Suppressor macrophage treated with lipopolysaccharide for 4 hours (primary cell): ENCODE measurements around the gene PIEZO2.
"Not testable (repeated sequence)": the region's sequence is repeated elsewhere in the genome, so short reads cannot be mapped to it uniquely, and the experiment has no call there.

Experiments
- DNase-seq: peaks from one replicate; pipeline ENCODE4 v3.0.0-alpha.2; 2020

Gene PIEZO2

DNA sequence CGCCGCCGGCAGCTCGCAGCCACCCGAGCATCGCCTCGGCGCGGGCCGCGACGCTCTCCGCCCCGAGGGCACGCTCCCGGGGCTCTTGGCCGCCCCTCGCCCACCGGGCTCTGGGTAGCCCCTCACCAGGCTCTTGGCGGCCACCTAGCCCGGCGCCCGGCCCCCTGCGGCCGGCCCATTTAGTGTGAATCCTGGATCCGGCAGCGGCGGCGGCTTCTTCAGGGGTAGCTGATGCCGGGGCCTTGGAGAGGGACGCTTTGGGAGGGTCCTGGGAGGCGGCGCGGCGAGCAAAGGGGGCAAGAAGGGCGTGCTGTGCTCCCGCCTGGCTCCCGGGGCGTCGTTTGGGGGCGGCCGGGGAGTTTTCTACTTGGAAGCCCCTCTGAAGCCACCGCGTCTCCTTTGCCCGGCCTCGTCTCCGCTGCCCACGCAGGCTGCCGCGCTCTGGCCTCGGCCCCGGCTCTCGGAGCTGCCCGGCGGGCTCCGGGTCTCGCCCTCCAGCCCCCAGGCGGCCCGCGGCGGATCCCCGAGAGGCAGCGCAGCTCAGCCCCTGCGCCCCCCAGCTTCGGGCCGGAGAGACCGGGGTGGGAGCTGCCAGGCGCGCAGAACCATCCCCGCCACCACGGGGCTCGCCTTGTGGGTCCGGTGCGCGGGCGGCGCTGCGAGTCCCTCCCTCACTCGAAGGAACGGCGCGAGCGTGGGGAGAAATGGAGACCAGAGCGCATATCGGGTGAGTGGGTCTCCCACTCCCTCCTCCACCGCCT lies 509 bp downstream of the PIEZO2 start:
- DNase-seq: no peak

DNA sequence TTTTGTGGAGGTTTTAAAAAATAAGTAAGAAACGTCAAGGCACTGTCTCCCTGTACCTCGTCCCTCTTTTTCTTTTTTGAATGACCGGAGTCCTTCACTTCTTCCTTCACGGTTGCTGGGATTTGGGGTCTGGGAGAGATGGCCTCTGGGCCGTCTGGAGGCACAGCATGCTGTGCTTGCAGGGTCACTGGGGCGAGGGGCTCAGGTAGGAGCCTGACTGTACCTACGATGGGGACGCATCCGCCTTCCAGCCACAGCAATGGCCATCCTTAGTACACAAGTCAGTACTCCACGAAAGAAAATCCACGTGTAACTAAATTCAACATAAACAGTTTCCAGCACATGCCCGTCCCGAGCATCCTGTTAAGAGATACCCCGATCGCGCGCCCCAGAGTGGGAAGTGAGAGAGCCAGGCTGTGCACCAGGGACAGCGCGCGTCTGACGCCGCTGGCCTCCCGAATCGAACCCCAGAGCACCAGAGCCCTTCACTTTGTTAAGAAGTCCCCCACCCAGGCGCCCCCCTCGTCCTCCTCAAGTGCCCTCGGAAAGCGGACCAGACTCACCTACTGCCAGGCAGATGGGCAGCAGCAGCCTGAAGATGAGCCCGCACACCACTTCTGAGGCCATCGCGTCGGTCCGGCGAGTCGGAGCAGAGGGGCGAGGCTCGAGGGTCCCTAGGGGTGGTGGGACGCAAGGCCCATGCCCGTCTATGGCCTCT lies 1.2 kb downstream of the PIEZO2 start:
- DNase-seq: no peak

DNA sequence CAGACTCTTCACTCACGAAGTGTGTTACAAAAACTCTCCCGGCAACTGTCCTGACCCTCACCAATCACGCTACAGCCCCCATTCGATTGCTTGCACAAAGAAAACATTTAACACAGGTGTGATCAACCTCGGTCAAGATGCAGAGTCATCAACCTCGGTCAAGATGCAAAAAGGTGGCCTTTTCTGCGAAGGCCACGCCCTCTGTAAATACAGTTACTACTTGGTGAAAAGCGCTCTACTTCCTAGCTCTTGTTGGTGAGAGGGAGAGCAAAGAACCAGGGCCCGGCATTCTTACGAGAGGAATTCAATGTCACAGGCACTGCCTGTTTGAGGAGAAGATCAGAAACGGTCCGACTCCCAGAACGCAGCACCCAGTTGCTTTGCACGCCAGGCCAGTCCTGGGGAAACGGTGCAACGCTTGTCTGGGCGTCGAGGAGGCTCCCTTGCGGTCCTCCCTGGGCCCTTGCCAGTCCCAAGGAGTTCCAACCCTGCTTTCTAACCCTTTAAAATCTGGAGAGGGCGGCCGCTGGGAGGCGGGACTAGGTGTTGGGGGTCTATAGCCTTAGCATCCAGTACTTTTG lies 1.9 kb downstream of the PIEZO2 start:
- no peak for DNase-seq

DNA sequence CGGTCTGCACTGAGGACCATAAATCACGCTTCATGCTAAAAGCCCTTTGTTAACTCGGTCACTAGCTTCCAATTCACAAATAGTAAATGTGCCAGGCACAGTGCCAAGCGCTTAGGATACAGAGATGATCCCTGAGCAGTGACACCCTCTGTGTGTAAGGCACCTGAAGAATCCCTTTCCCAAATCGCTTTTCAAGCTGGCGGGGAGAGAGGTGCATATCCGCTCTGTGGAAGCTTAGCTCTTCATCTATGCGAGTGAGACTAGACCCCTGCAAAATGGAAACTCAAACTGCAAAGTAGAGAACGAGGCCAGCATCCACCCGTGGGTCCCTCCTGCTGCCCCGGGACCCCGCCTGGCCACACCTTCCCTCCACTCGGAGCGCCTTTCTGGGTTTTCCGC lies 2.4 kb downstream of the PIEZO2 start:
- no peak for DNase-seq

DNA sequence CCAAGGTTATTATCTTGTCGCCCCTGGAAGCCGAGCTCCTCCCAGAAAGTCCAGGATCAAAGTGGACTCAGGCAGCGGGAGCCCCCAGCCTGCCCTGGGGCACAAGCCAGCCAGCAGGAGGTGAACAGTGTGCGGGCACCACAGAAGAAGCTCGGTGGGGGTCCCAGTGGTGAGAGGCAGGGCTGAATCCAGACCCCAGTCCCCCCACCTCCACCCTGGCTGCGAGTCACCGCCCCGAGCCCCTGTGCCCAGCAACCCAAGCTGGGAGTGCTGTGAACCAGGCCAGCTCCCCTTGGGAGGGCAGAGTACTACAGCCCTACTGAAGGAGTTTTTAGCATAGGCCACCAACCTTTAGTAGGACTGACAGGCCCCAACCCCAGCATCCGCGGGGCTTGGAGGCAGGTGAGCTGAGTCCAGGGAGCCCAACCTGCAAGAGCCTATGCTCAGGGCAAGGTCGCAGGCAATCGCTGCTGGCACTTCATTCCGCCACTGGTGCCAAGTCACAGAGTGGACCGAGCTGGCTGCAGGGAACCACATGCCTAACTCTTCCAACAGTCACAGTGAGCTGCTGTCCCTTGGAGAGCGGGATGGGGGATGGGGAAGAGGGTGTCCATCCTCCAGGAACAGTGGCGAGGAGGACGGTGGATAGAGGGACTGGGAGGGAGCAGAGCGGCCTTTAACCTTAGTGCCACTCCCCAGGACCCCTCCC lies 3.0 kb downstream of the PIEZO2 start:
- no peak for DNase-seq

DNA sequence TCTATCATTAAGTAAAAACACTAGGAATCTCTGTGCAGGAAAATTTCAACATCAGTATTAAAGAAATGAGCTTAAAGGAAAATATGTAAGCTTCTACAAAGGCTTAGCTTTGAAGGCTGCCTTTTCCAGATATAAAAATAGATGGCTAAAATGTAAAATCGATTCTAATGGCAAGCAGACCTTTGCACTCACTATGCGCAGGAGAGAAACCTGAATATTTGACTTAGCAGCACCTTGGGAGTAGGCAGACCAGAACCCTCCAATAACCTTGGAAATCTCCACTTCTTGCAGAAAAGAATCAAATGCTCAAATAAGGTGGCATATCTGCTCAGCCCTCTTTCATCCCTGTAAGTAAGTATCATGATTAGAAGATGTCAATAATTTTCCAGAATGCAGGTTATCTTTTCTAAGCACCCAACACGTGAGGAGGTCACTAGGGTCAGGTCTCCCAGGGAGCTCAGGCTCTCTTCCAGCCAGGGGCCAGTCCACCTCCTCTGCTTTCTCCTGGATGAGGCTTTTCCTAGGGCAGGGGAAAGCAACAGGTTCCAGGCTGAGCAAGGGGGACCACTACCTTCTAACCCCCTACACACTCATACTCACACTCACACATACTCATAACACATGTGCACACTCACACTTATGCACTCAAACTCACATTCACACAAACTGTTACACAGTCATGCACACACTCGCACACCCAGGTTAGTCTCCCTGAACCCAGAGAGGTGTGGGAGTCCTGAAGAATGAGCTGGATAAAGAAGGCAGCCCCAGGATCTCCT lies 3.8 kb downstream of the PIEZO2 start:
- DNase-seq: no peak

DNA sequence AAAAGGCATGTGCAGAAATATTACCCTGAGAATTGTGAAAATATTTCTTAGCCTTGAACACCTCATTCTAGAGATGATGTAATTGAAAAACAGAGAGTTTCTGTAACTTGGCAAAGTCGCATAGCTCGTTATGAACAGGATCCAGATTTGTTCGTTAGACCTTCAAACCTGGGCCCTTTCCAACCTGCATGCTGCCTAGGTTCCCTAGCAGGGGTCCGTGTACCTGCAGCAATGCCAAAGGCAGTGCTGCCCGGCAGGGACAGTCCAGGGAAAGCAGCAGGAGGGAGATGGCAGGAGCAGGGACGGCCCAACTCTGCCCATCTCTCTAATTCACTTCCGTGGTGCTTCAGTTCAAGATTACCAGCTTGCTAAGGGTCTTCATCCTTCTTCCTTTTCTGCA lies 12.0 kb downstream of the PIEZO2 start:
- DNase-seq: no peak

DNA sequence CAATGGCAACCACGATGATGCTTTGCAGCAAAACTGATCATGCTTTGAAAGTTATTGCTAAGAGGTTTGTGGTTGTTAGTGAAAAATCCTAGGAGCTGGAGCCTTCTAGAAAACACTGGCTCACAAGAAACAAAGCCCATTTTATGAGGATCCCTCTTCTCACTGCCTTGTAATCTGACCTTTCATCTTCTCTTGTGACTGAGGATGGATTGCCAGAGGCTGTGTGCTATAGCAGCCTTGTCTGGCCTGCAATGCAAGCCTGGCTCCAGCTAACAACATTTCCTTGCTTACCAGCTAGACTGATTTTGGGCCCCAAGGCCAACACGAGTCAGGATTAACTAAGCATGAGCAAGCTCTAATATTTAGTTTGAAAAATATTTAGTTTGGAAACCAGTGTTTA lies 13.1 kb downstream of the PIEZO2 start:
- no peak for DNase-seq

DNA sequence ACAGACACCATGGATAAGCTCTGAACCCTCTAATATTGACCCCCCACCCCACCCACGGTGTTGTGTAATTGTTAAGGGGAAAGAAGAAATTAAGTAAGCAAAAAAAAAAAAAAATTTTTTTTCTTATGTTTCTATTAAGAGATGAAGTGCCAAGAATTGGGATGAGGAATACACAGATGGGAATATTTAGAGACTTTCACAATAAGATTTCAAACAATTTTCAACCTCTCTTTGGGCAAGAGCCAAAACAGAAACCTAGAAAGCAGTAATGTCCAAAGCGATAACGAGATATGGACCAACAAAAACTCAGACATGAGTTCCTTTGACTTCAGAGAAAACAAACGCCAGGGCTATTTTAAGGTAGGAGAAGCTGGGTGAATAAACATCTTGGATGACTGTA lies 14.4 kb downstream of the PIEZO2 start:
- no peak for DNase-seq

DNA sequence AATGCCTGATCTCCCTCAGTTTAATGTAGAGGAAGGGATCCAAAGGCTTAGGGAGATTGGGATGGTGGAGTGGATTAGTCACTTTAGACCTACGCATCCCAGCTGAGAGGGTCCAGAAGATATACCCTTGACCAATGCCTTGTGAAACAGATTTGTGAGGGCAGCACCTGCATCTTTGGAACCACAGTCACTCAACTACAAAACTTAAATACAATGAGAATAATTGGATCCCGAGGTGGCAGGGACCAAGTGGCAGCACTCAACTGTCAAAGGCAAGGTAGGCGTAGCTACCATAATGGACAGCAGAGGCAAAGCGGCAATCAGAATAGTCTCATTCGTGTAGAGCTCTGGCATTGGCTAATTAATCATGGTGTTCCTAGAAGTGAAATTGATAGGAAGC lies 20.3 kb downstream of the PIEZO2 start:
- DNase-seq: not testable (repeated sequence)

DNA sequence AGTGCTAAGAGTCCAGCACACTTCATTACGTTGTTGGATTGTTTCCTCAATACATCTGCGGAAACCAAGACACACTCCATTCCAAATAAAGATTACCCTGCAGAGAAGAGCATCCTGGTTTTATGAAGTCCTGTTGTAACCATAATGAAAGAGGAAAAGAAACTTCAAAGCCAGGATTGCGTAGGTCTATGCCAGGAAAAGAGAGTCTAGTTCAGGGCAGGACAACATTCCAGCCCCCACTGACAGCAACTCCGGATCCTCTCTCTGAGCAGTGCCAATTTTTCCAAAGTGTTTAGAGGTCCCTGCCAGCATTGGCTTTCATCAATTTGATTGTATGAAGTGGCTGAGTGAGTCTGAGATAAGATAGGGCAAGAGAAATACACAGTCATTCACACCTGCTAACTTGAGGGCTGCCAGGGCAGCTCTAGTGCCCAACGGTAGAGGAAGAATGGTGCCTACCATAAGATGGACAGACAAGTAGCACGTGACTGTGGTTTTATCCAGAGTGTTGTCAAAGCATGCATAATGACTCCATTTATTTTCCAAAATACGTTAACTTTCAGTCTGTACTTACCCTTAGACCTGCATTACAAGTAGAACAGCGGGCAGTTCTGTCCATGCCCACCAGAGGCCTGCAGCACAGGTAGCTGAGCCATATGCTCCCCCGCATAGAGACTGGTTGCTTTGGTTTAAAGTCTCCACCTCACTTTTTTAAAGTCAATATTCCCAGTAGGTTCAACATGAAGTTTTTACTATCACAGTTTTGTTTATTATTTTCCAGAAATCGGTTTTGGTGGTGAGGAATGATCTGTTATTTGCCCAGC lies 23.7 kb downstream of the PIEZO2 start:
- no peak for DNase-seq

DNA sequence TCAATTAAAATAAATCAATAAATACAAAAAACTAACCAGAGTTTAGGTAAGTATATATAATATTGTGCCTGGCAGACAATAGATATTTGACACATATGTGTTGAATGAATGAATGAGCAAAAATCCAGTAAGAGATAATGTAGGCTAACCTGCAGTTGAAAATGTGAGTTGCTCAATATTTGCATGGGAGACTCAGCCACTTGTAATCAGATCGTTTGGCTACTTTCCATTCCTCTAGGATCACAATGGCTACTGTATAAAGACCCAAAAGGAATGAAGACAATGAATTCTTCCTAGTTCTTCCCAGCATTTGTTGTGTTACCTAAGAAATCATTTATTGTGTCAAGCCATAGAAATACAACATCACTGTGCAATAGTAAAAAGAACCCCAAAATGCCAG lies 25.3 kb downstream of the PIEZO2 start:
- DNase-seq: no peak

DNA sequence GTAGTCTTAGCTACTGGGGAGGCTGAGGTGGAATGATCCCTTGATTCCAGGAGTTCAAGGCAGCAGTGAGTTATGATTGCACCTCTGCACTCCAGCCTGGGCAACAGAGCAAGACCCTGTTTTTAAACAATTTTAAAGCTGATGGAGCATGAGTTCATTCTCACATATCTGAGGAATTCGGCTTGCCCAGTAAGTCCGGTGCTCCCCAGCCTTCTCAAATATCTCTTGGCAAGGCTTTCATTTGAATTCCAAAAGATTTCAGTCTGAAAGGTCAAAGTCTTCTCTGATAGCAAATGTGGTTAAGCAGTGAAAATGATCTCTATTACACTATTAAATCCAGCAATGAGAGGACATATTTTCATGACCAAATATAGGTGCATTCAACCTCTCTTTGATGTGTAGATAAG lies 27.9 kb downstream of the PIEZO2 start:
- DNase-seq: no peak

DNA sequence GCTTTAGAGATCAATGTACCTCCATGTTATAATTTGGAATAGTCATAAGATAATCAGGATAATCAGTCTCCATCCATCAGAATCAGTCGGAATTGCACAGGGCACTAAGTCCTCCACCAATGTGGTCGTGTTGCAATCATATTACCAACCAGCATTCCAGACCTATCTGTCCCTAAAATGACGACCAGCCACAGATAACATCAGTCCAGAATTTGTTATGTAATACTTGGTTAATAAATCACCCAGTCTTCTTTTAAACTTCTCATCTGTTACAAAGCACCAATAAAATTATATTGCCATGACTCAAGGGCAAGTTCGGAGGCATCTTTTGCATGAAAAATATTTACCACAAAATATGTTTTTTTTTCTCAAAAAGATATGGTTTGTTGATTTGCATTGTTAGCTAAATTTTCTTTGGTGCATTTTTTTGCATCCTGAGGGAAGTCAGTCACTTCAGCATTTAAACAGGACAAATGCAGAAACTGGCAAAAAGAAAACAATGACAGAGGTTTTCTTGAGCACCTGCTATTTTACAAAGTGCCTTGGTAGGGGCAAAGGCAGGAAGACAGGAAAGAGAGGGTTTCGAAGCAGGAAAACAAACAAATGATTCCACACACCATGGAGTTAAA lies 29.3 kb downstream of the PIEZO2 start:
- no peak for DNase-seq

DNA sequence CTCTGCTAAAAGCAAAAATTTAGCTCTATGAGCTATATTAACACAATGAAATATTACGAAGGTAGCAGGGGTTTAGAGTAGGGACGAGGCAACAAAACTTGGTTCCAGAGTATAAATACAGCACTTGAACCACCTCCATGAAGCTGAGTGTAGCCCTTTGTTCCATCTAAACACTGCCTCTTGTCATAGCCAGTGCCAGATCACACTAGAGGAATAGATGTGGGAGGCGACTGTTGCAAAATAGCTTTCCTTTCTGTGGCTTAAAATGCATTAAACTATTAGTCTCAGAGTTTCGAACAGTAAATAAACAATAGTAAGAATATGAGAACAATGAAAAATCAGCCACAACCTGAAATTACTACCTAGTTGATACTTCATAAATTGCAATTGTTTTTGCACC lies 29.8 kb downstream of the PIEZO2 start:
- no peak for DNase-seq

DNA sequence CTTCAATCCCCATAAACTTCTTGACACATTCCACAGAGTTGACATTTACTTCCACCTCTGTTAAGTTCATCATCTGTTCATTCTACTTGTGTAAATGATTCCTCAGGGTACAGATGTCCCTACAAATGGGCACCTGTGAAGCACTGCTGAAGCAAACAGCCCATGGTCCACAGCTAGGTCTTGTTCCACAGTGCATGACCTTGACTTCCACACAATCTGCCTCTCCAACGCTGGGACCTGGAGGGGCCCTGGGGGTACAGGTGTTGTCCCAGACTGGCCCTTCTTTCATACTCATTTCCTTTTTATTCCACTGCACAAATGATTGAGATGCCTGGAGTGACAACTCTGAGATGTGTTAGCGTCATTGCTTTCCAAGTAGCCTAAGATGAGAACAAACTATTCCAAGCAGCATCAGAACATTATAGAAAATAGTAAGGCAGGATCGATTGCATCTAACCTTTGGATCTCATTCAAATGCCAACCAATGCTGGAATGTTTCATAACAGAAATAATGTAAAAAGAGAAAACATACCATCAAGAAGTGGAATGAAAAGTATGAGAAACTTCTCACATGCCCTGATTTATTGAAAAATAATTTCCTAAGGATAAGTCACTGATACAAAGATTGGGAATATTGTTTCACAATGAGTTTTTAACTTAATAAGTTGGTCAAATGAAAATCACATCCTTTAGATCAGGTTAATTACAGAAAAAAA lies 31.2 kb downstream of the PIEZO2 start:
- DNase-seq: no peak

DNA sequence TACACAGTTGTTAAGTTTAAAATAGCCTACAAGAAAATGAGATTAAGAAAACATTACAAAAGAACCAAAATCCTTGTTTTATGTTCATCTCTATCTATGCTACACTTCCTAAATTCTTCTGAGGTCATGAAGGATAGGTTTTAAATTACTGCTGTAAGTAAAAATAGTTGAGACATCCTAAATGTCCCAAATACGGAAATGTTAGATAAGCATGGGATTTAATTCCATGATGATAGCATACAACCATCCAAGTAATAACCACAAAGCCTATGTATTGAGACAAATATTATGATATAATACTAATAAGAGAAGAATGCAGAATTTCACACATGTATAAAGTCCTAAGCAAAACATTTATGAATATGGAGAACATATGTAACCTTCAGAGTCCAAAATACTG lies 34.1 kb downstream of the PIEZO2 start:
- no peak for DNase-seq

DNA sequence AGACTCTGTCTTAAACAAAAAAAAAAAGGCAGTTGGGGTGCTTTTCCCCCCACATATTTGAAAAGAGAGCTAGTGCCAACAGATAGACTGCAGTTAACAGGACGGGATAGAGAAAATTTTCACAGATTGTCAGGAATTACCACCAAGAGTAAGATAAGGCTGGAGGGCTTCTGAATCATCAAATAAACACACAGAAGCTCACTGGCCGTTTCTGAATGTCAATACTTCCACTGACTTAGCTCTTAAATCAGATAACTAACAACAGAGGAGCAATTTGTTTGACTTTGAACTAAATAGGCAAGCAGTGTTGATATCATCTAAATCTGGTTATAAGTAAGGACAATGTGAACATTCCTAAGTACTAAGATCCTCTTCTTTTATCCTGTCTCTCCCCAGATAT lies 34.7 kb downstream of the PIEZO2 start:
- DNase-seq: no peak

DNA sequence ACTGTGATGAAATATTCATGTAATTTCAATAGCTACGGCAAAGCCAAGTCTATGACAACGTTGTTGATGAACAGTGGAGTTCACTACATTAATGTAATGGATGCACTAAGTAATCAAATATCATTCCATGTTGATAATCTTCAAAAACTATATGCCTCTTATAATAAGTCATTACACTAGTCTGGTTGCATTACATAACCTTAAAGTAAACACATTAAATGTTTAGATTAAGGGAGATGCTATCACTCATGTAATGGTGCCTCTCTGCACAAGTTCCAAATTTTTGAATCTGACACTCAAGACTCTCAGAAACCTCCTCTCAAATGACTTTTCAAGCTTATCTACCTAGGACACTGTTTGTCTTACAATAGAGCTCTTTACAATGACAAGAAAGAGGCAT lies 35.4 kb downstream of the PIEZO2 start:
- DNase-seq: no peak

DNA sequence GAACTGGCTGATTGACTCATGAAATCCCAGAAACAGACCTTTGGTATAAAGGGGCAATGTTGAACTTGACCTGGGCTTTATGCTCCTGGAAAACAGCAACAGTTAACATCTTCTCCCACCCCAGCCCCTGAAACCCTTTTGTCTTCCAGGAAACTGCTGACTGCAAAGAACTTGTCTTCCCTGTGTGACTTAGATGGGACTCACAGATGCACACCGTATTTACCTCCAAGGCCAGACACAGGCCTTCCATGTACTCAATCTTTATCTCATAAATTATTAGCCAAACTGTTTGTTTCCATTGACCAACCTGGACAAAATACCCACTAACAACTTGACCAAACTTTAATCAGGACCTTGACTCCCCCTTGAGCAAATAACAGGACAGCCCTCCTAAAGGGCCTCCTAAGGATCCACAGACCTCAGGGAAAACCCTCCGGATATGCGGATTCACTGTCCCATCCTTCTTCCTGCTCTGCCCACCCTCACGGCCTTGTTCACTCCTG lies 36.3 kb downstream of the PIEZO2 start:
- DNase-seq: no peak

DNA sequence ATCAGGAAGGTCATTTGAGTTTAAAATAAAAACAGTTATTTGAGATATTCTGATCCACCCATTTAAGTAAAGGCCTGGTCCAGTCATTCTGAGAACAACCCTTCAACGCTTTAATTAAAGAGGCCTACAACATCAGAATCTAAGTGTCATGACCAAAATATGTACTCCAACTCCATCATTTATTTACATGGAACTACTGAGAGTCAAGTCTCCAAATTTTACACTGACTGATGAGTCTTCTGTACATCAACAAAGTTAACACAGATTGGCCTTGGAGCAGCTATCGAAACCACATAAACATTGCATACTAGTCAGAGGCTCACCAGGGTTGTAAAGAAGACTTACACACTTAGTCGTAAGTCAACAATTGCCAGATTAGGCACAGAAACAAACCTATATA lies 37.1 kb downstream of the PIEZO2 start:
- no peak for DNase-seq
